GM18519 (cell line): ENCODE results near the gene TMEFF2.
A peak's percentile ranks its signal among the peaks of the same experiment; 100 is the strongest.
"Not testable (repeated sequence)": the region's sequence is repeated elsewhere in the genome, so short reads cannot be mapped to it uniquely, and the experiment has no call there.

Experiments used
- ATAC-seq: cut with Tn5 transposase; IDR thresholded peaks from one replicate; pipeline ENCODE4 v1.9.1; 2021; ENCODE audit warnings: mild to moderate bottlenecking, moderate library complexity; ENCODE audit not compliant: unreplicated experiment, low FRiP score

The TMEFF2 gene

DNA sequence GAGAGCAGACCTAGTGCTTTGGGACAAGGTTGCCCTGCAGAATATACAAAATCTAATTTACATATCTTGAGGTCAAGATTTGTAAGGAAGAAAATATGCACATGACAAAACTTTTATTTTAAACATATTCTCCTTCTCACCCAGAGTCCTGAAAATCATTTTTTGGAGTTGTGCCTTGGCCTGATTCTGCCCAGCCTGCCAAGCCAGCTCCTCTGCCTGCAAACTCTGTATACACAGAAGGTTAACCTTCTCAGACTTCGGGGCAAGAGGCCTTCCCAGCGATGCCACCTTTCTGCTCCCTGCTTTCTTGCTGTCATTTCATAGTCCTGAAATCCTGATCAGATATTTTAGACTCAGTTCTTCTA is 252.0 kb downstream of the TMEFF2 start:
- no peak for ATAC-seq

GRCh38 chr2:191942090-191942738 is 252.5 kb downstream of the TMEFF2 start:
- ATAC-seq, result no peak

DNA sequence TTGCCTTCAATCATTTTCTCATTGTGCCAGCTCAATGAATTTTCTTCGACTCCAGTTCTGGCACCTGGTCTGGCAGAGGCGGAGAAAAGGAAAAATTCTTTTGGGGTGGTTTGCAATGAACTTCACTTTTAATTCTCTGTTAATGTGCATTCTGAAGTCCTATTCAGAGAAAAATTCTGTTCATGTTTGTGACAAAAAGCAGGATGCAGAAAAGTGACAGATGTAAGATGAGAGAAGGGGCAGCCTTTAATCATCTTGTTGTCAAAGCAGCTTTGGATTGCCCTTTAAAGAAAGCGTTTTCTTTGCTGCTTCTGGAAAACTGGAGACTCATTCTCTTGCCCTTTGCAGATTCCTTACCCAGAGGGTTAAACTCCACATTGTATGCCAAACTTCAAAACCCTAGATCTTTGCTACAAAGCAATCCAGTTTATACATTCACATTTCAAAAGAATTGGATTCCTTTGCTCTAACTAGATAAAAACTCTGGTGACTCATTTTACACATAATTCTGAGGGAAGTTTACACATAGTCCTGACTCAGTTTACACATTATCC is 253.3 kb downstream of the TMEFF2 start:
- no peak for ATAC-seq

GRCh38 chr2:191938779-191939178 is 256.0 kb downstream of the TMEFF2 start:
- no peak for ATAC-seq

DNA sequence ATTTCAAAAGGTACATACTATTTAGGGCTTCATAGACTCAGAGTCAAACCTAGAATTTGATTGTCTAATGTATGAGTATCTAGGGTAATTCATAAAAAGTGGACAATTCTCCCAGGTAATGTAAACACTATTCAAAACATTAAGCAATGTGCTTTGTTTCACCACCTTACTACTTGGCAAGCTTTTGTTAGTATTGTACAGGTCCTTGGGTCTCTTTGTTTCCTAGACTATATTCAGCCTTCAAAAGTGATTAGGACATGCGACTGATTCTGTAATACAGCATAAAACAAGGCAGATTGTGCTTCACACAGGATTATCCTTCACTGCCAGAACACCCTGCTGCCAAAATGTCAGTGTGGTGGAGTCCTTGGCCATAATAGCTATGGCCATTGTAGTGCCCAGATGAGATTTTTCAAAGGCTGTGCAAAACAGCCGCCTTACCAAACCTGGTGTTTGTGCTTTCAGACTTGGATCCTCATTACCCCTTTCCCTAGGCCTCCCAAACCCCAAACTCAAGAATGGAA is 257.8 kb downstream of the TMEFF2 start:
- ATAC-seq, result no peak

DNA sequence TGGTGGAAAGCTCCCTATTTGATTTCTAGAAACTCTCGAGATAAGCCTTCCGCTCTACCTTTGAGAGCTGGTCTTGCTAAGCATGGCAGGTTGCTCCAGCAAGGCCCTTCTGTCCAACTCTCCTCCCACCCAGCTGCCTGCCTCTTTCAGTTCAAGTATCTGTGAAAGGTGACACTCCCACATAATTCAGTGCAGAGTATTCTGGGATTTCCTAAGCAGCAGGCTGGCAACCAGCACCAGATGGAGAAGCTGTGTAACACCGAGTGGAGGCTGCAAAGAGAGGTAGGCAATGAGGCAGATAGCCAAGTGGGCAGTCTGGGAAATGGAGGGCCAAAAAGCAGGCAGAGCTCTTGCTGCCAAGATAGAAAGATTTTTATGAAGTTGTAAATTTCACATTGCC is 259.5 kb downstream of the TMEFF2 start:
- no peak for ATAC-seq

- ATAC-seq, result peak; percentile 78
These were observed 261.2 kb downstream of the TMEFF2 start for GRCh38 chr2:191933307-191934105.

- ATAC-seq, result no peak
These were observed 262.4 kb downstream of the TMEFF2 start for GRCh38 chr2:191932286-191932685.

GRCh38 chr2:191931329-191931728 is 263.4 kb downstream of the TMEFF2 start:
- peak; percentile 41 for ATAC-seq

- ATAC-seq, result no peak
These were observed 264.5 kb downstream of the TMEFF2 start for GRCh38 chr2:191930205-191930604.

DNA sequence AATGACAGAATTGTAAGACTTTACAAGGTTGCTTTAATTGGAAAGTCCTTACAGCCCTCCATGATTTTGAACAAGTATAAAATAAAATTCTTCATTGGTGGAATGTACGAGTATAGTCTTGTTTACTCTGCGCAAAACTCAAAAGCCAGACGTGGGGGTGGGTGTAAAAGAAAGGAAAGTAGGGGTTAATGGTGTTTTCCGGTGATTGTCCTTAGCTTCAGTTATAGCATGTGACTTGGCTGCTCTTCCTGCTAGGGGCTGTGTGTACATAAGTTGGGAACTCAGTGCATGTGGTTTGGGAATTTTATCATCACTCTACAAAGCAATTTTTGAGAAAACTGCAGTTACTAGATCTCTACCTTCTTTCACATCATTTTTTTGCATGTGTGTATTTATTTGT is 265.4 kb downstream of the TMEFF2 start:
- no peak for ATAC-seq

DNA sequence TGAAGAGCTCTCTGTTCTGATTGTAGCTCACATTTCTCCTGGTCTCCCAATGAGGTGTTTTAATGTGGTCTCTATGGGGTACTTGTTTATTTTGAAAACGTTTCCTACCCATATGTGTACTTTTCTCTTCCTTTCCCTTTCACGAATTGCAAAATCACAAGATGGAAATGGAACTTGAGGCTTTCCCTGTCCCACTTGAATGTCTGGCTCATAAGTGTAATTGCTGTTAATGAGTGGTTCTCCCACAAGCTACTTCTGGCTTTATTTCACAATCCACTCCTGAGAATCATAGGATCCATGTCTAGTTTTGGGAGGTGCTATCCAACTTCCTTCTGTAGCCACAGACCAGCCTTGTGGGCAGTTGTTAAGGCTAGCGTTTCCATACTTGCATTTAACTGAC is 266.7 kb downstream of the TMEFF2 start:
- no peak for ATAC-seq

- ATAC-seq, result no peak
These were observed 267.3 kb downstream of the TMEFF2 start for GRCh38 chr2:191927319-191927867.

DNA sequence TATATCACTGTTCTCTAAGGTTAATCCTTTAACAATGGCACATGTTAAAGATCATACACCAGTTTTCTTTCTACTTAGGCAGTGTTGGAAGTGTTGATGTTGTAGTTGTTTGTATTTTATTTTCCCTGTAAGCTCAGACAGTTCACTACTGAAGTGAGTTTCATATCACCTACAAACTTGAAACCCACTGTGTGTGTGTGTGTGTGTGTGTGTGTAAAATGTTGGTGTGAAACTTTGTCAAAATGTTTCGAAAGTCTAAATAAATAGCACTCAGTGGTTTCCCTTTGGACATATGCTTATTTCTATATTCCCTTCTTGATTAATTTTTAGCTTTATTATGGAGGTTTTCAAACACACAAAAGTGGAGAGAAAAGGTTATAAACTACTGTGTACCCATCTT is 268.1 kb downstream of the TMEFF2 start:
- ATAC-seq, result no peak

DNA sequence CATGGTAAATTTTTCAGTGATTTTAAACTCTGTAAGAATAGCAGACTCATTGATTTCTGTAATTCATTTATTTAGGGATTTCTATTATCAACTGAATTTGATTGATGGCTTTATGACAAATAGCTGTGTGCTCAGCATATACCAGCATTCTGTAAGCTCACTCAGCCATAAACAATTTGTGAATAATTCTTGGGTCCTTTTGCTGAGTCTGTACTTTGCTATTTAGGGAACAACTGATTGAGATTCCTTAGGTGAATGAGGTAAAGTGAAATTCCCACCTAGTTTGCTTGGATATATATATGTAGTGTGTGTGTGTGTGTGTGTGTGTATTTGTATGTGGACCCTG is 271.1 kb downstream of the TMEFF2 start:
- no peak for ATAC-seq

GRCh38 chr2:191922736-191923651 is 271.7 kb downstream of the TMEFF2 start:
- peak; percentile 98 for ATAC-seq

DNA sequence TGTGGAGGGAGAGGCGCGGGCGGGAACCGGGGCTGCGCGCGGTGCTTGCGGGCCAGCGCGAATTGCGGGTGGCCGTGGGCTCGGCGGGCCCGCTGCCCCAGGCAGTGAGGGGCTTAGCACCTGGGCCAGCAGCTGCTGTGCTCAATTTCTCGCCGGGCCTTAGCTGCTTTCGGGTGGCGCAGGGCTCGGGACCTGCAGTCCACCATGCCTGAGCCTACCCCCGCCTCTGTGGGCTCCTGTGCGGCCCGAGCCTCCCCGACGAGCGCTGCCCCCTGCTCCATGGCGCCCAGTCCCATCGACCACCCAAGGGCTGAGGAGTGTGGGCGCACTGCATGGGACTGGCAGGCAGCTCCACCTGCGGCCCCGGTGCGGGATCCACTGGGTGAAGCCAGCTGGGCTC is 273.1 kb downstream of the TMEFF2 start:
- not testable (repeated sequence) for ATAC-seq

GRCh38 chr2:191920502-191920901 is 274.2 kb downstream of the TMEFF2 start:
- ATAC-seq, result no peak

GRCh38 chr2:191917967-191918651 is 276.6 kb downstream of the TMEFF2 start:
- ATAC-seq, result no peak

DNA sequence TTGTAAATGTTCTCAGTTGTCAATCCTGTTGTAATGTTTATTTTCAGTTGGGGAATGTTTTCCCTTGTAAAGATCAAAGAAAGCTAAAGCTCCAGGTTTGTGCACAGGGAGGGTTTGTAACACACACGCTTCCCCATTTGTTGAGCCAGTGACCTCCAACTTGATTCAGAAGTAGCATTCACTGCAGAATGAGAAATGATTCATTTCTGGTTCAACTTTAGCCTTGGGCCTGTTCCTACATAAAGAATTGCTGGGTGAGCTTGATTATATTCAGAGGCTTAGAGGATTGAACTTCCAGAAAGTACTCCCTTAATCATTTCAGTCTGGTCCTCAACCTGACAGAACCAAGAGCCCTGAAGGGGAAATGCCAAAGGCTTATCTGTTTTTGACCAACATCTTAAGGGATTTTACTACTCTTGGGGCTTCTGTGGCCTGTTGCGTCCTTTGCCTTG is 277.3 kb downstream of the TMEFF2 start:
- ATAC-seq, result no peak
